HEK293 (cell line): ENCODE results near the gene EPS8L1.
"Not testable (repeated sequence)": the region's sequence is repeated elsewhere in the genome, so short reads cannot be mapped to it uniquely, and the experiment has no call there.

Experiments used
- CTCF ChIA-PET: fragments of 350-600 bp; formaldehyde crosslinking; extraction: SDS; loops from one replicate; lab custom pipeline; 2021; ENCODE audit warnings: antibody characterized with exemption; lab: Yijun Ruan, JAX
- POLR2A ChIA-PET: fragments of 300-600 bp; formaldehyde crosslinking; extraction: SDS; loops from one replicate; lab custom pipeline; 2020; ENCODE audit warnings: antibody characterized with exemption, inconsistent platforms; lab: Yijun Ruan, JAX
- H3K27ac ChIP-seq: fragments of 200-500 bp; sonication (Bioruptor generic); 2 replicates; pipeline ENCODE4 v1.5.1; 2014; ENCODE audit warnings: low read depth, low read length, control low read depth, inconsistent platforms; ENCODE audit errors: extremely low read depth
- H3K36me3 ChIP-seq, 2 experiments: fragments of 200-500 bp in 1 of 2; sonication (Bioruptor generic) in 1 of 2; 1 replicate in 1 of 2; 2 replicates in 1 of 2; pipeline ENCODE4 v1.5.1; 2014 to 2017; ENCODE audit warnings: inconsistent platforms in 2 of 2, low read length in 2 of 2; ENCODE audit not compliant: control insufficient read depth in 2 of 2, insufficient read depth in 1 of 2
- H3K4me1 ChIP-seq: fragments of 200-500 bp; sonication (Bioruptor generic); 2 replicates; pipeline ENCODE4 v1.5.1; 2014; ENCODE audit warnings: mild to moderate bottlenecking, low read length, inconsistent platforms; ENCODE audit not compliant: control insufficient read depth, insufficient read depth
- H3K4me3 ChIP-seq: 2 replicates; pipeline ENCODE4 v1.5.1; 2011; ENCODE audit warnings: low read depth, mild to moderate bottlenecking, control low read depth, low read length, moderate library complexity
- H3K9me3 ChIP-seq: fragments of 200-500 bp; sonication (Bioruptor generic); 2 replicates; pipeline ENCODE4 v1.5.1; 2014; ENCODE audit warnings: low read depth, low read length, inconsistent platforms; ENCODE audit not compliant: control insufficient read depth, insufficient read depth
- BCL6B ChIP-seq: fragments of 450-650 bp; formaldehyde crosslinking; IDR thresholded peaks from 2 replicates; pipeline ENCODE4 v1.5.1; 2017; ENCODE audit warnings: missing biosample characterization, missing genetic modification characterization
- CTCF ChIP-seq: fragments of 450-650 bp; formaldehyde crosslinking; IDR thresholded peaks from 2 replicates; pipeline ENCODE4 v1.5.1; 2016; ENCODE audit warnings: missing biosample characterization, missing genetic modification characterization
- EGR2 ChIP-seq: fragments of 450-650 bp; formaldehyde crosslinking; IDR thresholded peaks from 2 replicates; pipeline ENCODE4 v1.5.1; 2016; ENCODE audit warnings: low read depth, missing biosample characterization, missing genetic modification characterization
- ELK4 ChIP-seq: IDR thresholded peaks from 2 replicates; pipeline ENCODE4 v1.6.1; 2011; ENCODE audit warnings: mild to moderate bottlenecking, low read depth, low read length, borderline replicate concordance
- HIC1 ChIP-seq: fragments of 450-650 bp; formaldehyde crosslinking; IDR thresholded peaks from 2 replicates; pipeline ENCODE4 v1.5.1; 2016; ENCODE audit warnings: missing biosample characterization, missing genetic modification characterization
- ZEB2 ChIP-seq: fragments of 450-650 bp; formaldehyde crosslinking; IDR thresholded peaks from 2 replicates; pipeline ENCODE4 v1.5.1; 2016; ENCODE audit warnings: missing biosample characterization, missing genetic modification characterization
- ZFHX2 ChIP-seq: fragments of 450-650 bp; formaldehyde crosslinking; conservative IDR thresholded peaks from 2 replicates; pipeline ENCODE4 v1.5.1; 2016; ENCODE audit warnings: missing biosample characterization, missing genetic modification characterization
- ZNF133 ChIP-seq: fragments of 450-650 bp; formaldehyde crosslinking; IDR thresholded peaks from 2 replicates; pipeline ENCODE4 v1.5.1; 2016; ENCODE audit warnings: missing biosample characterization, missing genetic modification characterization
- ZNF670 ChIP-seq: fragments of 450-650 bp; formaldehyde crosslinking; IDR thresholded peaks from 2 replicates; pipeline ENCODE4 v1.5.1; 2016; ENCODE audit warnings: missing biosample characterization, missing genetic modification characterization, low read depth

EPS8L1 gene

GRCh38 chr19:55037603-55038002, 38.1 kb upstream of the EPS8L1 start:
- H3K27ac ChIP-seq, H3K4me1 ChIP-seq: not testable (repeated sequence)
- POLR2A ChIA-PET, result interaction anchor here (0.8 kb wide), 1 partner anchor 26 kb away, joined by 3 read pairs; the partner anchor contains the start of gene RDH13
- peaks cover 0 to 15% of the 10 kb centered on the region in 2 experiments; a peak in 1 of 3 replicates for H3K36me3 ChIP-seq
- TF ChIP-seq ZFHX2 (tag by site-specific recombination) (peak; percentile 55; the same call in 1 of the 2 replicates), CTCF (0 out of 2 replicates have a peak, but pooled peaks have one; percentile 10), EGR2 (tag by site-specific recombination) (peak; percentile 60; the same call in 1 of the 2 replicates)
- TF ChIP-seq, all 188 proteins: peak for 3; not testable (repeated sequence) for 185
- H3K9me3 ChIP-seq, H3K4me3 ChIP-seq, CTCF ChIA-PET: not testable (repeated sequence)

- H3K36me3 ChIP-seq, result peaks cover 5 to 39% of the 10 kb centered on the region in 2 experiments; a peak in 2 of 3 replicates
- CTCF ChIA-PET, result interaction anchor here (0.6 kb wide), 1 partner anchor 92 kb away, joined by 3 read pairs; no protein-coding TSS in a partner anchor
- H3K4me1 ChIP-seq, H3K27ac ChIP-seq, H3K9me3 ChIP-seq, POLR2A ChIA-PET, H3K4me3 ChIP-seq: not testable (repeated sequence)
Measured at GRCh38 chr19:55040654-55041053, 35.0 kb upstream of the EPS8L1 start.

GRCh38 chr19:55041244-55041626, 34.4 kb upstream of the EPS8L1 start:
- CTCF ChIA-PET, result no interaction called here
- no peak for TF ChIP-seq ZEB2 (tag by site-specific recombination)
- no peak for TF ChIP-seq ZNF133 (tag by site-specific recombination)
- no peak for TF ChIP-seq ZNF670 (tag by site-specific recombination)
- no peak for TF ChIP-seq HIC1 (tag by site-specific recombination)
- TF ChIP-seq ELK4, result no peak
- TF ChIP-seq BCL6B (tag by site-specific recombination), result no peak
- no peak overlapping the region for H3K27ac ChIP-seq
- POLR2A ChIA-PET, result no interaction called here
- H3K4me3 ChIP-seq, result no peak overlapping the region
- peaks cover 6 to 39% of the 10 kb centered on the region in 2 experiments; a peak in 2 of 3 replicates for H3K36me3 ChIP-seq
- no peaks in the 10 kb centered on the region for H3K4me1 ChIP-seq
- H3K9me3 ChIP-seq, result no peaks in the 10 kb centered on the region
